GM21723 (cell line): ENCODE data around the gene POLD3.
"Not testable (repeated sequence)": the region's sequence is repeated elsewhere in the genome, so short reads cannot be mapped to it uniquely, and the experiment has no call there.

Experiments used
- ATAC-seq: cut with Tn5 transposase; IDR thresholded peaks from one replicate; pipeline ENCODE4 v1.9.1; 2021; ENCODE audit warnings: mild to moderate bottlenecking, moderate library complexity; ENCODE audit not compliant: unreplicated experiment

POLD3 gene

DNA sequence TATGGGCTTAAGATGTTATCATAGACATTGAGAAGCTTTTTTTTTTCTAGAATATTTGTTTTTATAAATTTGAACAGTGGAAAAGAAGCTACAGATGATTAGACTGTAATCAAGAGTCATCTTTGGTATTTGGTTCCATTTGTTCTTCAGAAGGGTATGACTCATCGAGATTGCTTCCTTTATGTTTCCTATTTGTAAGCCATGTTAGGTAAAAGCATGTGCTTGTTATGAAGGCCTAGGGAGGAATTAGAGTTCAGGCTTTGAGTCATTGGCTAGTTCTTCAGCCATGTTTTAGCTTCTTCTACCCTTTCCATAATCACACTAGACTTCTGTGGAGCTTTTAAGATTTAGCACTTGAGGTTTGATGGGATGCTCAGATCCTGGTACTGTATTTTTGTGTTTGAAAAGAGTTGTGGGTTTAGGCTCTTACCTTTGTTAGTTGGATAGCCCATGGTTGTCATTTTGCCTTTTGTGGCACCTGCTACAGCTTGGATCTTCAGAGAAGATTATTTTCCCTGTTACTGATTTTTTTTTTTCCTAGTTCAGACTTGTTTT, 44.3 kb downstream of the POLD3 start:
- no peak for ATAC-seq

DNA sequence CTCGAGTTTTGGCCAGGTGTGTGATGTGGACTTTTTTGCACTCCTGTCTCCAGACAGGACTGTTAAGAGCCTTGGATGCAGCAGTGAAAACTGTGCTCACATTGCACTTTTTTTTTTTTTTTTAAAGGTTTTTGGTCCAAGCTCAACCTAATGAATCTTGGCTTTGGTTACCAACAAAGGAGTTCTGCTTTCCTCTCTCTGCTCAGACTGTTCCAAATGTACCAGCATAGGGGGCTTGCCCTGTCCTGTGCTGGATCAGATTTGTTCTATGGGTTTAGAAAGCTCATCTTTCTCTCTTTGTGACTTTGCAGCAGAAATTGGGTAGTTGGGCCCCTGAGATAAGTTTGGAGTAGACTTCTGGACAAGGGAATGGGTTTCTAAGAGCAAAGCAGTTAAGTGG, 45.3 kb downstream of the POLD3 start:
- no peak for ATAC-seq

DNA sequence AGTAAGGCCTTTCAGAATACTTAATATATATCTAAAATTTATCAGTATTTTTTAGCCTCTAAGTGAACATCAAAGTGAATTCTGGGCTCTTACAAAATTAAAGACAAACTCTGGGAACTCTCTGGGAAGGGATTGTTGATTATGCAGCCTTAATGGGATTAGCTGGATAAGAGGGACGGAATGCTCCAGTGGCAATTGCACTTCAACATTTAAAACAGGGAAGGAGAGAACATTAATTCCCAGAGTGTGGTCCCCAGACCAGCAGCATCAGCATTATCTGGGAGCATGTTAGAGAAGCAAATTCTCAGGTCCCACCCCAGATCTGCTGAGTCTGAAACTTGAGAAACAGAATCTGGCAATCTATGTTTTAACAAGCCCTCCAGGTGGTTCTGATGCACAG, 46.5 kb downstream of the POLD3 start:
- no peak for ATAC-seq

DNA sequence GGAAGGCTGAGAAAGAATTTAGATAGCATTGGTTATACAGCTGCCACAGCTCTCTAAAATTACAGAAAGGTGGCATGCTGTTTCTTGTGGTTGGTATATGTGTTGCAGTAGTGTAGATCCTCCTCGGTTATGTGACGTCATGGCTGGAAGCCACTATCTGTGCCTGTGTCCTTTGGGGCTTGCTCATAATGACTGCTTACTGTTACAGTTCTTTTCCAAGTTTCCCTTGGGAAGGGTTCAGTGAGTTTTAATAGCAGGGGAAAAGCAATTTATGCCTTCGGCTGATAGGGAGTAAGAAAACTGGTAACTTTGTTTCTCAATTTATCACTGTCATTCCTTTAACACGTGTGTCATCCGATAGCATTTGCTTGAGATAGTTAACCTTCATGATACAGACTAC, 47.2 kb downstream of the POLD3 start:
- no peak for ATAC-seq

DNA sequence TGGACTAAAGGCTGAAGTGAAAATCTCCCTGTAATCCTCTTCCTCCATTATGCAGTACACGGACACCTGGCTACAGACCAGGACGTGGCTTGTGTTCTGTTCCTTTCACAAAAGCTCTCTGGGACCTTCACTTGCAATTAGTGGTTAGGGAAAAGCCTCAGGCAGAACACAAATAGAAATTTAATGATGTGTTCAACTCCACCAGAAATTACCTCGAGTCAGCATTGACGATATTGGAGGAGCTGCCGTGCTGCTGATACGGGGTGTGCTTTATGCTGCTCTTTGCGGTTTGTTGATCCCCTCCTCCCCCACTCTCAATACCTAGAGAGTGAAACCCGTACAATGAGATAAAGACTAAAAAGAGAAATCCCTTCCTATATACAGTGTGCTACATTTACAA, 48.9 kb downstream of the POLD3 start:
- no peak for ATAC-seq

DNA sequence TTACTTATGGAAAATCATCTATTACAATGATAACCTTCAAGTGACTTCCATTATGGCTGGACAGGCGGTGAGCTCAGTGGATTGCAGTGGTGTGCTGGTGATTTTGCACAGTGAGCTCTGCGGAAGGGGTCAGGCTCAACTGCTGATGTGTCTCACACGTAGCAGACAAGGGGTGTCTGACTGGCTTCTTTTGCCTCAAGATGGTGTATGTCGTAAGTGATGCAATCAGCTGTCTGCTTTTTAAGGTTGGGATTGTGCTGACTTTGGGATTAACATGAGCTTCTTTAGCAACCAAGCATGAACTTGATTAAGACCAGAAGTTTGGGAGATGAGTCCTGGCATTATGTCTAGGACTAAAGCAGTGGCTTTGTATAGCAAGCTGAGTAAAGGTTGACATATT, 49.5 kb downstream of the POLD3 start:
- ATAC-seq = no peak

DNA sequence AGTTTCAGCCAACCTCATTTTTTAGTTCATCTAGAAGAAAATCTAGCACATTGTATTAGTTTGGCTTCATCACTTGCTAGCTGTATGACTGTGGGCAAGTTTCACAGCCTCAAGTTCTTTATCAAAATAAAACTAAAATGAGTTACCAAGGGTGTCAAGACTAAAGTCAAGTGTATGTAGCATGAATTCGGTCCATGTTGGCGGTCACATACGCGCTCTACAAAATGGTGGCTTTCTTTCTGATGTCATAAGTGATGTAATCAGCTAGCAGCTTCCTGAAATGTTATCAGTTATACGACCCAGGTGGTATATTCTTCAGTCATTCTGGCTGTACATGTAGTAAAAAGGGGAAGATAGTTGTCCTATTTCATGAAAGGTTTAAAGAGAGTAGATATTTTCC, 50.5 kb downstream of the POLD3 start:
- ATAC-seq = no peak

DNA sequence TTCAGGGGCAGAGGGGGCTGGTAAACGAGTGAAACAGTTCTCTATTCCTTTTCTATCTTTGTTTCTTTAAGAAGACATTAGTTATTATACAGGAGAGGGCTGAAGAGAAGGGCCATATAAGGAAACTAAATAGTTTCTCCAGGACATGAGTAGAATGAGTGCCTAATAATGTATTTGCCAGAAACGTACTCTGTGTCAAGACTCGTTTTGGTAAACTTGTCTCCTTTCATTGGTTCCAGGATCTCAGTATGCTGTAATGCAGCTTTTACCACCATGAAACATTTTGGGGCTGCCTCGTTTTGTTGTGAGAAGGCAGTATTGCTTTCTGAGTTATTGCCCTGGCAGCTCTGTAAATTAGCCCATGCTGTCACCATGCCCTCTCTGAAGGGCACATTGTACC, 51.7 kb downstream of the POLD3 start:
- ATAC-seq = no peak

DNA sequence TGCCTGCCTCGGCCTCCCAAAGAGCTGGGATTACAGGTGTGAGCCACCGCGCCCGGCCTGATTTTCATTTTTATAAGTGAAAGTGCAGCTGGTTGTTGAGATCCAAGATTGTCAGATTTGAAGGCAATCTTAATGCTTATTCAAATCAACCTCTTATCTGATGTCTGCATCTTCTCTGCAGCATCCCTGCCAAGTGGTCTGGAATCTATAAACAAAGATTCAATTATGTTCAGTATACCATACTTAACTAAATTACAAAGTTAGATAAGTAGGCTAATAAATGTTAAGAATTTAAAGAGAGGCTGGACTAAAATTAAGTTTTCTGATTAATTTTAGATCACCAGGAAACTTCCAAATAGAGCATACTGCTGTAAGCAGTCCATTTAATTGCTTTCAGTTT, 53.8 kb downstream of the POLD3 start:
- ATAC-seq = no peak

DNA sequence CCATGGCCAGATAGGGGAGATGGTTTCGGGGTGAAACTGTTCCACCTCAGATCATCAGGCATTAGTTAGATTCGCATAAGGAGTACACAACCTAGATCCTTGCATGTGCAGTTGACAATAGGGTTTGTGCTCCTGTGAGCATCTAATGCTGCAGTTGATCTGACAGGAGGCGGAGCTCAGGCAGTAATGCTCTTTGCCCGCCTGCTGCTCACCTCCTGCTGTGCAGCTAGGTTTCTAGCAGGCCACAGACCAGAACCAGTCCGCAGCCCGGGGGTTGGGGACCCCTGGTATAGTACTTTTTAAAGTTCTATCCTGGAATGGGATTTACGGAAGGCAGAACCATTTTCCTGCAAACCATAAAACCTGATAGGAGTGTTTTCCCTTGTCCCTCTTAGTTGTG, 54.6 kb downstream of the POLD3 start:
- ATAC-seq = no peak

DNA sequence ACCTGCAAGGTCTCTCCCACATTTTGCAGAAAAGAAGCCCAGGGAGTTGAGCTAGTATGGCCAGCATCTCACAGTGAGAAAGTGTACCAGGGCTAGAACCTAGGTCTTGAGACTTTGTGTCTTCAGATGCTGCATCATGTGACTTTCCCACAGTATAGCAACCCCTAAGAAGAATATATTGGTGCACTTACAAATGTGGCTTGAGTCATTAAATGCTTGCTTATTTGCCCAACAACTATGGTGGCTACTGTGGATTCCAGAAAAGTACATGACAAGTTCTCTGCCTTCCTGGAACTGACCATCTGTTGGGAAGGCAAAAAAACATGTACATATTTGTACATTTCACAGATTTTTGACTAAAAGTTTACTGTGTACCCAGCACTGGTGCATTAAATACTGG, 55.0 kb downstream of the POLD3 start:
- no peak for ATAC-seq

DNA sequence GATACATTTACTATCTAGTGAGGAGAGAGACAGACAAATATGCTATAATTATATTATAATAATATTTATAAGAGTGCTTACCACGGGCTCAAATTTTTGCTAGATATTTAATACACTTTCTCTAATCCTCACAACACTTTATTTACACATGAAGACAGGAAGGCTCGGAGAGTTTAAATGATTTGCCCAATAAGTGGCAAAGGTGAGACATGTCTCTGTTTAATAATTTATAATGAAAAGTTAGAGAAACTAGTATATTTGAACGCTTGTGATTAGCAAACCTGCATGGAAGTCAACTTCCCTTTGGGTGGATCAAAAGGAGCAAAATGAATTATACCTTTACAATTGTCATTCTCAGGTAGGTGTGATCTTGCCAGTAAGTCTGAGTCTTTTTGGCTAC, 55.4 kb downstream of the POLD3 start:
- ATAC-seq = no peak

DNA sequence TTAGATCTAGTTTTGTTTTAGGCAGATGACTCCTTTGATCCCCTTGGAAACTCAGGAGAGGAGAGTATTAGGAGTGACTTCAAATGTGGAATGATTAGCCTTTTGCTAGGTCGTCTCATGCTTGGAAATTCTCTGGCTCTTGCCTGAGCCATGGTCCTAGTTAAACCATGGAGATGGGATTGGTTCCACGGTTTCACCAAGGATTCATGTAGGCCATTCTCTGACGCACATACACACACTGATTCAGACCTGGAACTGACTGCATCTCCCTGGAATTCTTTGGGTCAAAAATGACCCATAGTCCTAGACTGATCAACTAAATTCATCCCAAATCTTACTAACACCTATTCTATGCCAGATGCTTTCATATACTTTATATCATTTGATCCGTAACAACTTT, 56.5 kb downstream of the POLD3 start:
- ATAC-seq = no peak

DNA sequence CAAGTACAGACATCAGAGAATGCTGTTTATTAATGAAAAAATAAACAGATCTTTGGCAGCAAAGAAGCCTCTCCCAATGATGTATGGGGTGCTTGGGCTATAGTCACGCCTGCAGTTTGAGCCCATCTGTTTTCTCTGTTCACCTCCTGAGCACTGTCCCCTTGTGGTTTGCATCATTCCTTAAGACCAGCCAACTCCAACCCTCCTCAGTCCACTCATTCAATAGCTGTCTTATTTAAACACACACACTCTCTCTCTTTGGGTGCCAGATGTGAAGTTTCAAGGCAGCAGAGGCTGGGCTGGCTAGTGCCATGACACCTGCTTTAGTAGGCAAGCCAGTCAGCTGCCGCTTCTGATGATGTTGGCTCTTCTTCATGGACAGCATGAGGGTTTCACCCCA, 58.1 kb downstream of the POLD3 start:
- ATAC-seq = no peak

DNA sequence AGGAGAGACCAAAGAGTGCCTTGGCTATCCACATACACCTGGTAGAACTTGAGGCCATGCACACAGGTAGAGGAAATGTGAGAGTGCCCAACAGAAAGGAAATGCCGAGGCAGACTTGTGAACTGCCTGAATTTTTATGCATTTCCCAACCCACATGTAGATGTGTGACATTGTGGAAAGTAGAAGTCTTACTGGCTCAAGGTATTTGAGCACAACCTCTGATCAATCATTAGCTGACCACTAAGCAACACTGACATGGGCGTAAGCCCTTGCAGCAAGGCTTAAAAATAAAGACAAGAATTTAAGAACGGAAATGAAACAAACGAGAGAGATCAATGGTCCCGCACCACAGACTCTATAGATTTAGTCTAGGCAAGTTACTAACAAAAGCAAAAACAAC, 62.6 kb downstream of the POLD3 start:
- ATAC-seq = no peak

DNA sequence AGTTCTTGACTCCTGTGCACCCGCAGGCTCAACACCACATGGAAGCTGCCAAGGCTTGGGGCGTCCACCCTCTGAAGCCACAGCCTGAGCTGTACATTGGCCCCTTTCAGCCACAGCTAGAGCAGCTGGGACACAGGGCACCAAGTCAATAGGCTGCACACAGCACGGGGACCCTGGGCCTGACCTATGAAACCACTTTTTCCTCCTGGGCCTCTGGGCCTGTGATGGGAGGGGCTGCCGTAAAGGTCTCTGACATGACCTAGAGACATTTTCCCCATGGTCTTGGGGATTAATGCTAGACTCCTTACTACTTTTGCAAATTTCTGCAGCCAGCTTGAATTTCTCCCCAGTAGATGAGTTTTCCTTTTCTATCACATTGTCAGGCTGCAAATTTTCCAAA, 66.7 kb downstream of the POLD3 start:
- not testable (repeated sequence) for ATAC-seq

DNA sequence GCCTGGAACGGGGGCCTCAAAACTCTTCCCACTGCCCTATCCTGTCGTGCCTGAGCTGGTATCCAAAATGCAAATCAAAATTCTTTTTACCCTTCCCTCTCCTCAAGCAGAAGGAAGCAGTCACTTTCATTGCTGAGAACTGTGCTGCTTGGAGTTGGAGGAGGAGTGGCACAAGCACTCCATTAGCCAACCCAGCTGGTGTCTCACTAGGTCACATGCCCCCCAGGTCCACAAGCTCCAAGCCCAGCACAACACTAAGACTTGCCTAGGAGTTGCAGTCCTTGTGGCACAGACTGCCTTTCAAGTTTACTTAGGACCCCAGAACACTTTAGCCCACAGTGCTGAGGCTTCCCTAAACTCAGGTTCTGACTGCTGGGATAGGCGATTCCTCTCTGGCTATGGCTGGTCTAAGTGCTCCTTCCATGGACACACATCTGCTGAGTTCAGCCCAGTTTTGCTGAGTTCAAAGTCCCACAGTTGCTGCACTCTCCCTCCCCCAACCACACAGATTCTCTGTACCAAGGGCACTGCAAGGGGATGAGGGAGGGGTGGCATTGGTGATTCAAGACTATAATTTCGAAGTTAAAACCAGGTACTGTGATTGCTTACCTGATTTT, 70.2 kb downstream of the POLD3 start:
- ATAC-seq = no peak

DNA sequence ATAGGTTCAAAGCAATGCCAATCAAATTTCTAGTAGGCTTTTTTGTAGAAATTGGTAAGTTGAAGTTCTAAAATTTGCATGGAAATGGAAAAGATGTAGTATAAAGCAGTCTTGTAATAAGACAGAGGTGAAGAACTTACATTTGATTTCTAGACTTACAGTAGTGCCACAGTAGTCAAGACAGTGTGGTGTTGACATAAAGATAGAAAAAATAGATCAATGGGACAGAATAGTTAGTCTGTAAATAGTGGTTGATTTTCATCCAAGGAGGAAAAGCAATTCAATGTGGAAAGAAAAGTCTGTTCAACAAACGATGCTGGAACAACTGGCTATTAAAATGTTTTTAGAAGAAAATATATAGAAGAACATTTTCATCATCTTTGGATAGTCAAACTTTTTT, 70.9 kb downstream of the POLD3 start:
- no peak for ATAC-seq

DNA sequence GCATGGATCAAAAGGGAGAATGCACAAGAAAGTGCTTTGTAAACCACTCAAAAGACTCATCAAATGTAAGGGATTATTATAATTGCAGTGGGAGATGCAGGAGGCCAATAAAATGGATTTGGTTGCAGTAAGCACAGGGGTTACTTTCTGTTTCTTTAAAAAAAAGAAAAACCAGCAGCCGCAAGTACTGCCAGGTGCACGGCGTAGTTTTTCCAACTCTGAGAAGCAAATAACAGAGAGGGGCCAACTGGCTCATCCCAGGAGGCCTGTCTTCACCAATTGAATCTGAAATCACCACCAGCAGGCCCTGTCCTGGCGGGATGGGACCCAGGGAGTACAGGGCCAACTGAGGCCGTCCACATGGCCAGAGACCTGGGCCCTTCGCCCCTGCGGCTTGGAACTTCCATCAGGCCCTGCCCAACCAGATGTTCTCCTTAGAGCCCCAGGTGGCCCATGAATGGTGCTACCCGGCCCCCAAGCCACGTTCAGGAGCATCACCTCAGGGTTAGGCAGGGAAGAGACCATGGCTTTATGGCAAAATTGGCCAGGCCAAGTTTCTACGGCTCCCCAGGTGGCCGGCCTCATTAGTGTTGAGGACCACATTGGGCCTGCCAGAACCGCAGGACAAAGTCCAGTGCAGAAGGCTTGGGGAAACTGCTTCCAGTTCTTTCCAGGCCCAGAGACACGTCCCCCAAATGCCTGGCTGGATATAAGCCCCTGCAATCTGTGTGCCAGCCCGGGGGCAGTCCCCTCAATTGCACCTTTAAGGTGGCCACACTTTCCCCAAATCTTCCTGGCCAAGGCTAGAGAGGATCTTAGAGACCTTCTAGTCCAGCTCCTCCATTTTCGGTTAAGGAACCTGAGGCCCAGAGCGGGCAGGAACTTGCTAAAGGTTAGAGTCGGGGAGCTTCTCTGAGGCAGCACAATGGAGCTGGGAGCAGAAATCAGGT, 77.1 kb downstream of the POLD3 start:
- no peak for ATAC-seq

DNA sequence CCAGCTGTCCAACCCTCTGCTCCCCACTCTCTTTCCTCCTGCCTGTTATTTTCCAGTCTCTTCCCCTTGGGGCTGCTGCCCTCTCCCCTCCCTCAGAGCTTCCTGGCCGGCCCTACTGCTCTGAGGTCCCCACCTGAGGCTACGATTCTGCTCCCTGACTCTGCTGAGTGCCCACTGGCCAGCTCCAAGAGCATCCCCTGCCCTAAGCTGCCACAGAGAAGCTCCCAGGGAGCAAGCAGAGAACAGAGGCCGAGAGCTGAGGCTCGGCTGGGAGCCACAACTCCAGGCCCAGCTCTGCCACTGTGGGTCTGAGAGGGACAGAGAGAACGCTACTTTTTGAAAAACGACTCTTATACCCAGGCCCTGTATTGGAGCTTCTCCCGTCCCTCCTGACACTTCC, 77.8 kb downstream of the POLD3 start:
- no peak for ATAC-seq

DNA sequence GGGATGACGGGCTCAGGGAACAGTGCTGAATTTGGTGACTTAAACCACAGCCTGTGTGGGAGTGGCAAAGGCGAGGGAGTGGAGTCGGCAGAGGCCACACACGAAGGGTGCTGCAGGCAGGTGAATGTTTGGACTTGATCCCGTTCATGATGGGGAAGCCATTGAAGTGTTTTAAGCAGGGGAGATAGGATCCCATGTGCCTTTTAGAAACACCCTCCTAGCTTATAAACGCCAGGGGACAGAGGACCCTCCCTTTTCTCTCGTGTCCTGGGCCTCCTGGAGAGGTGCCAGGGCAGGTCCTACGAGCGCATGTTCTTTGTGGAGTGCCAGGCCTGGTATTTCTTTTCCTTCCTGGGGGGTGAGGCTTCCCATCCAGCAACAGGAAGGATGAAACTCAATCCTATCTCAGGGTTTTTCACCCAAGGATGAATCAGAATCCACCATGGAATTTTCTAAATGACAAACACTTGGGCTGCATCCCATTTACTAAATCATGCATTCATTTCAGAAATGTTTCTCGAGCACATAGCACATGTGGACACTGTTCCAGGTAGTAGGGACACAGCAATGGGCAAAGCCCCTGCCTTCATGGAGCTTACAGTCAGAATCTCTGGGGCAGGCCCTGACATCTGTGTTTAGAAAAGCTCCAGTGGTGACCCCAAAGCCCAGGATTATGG, 79.3 kb downstream of the POLD3 start:
- no peak for ATAC-seq
